Astrocyte of the spinal cord (primary cell): ENCODE data around the gene IL3RA.
"Not testable (repeated sequence)": the region's sequence is repeated elsewhere in the genome, so short reads cannot be mapped to it uniquely, and the experiment has no call there.

Experiments
- DNase-seq: peaks from one replicate; pipeline ENCODE4 v3.0.0; 2011; ENCODE audit warnings: low read depth, low spot score
- H3K4me3 ChIP-seq: 2 replicates; pipeline ENCODE4 v1.5.1; 2011; ENCODE audit warnings: low read depth, mild to moderate bottlenecking, low read length, moderate library complexity
- CTCF ChIP-seq: IDR thresholded peaks from 2 replicates; pipeline ENCODE4 v1.5.1; 2012; ENCODE audit warnings: low read depth, mild to moderate bottlenecking, low read length, inconsistent platforms
- in situ Hi-C: cut with HindIII; loops from 2 replicates; pipeline ENCODE4 v1.10.0; 2017; ENCODE audit warnings: low sequenced_read_pairs

Gene IL3RA

GRCh38 chrX:1330605-1331004, 6.0 kb upstream of the IL3RA start:
- H3K4me3 ChIP-seq, result no peak overlapping the region
- no peak for DNase-seq
- in situ Hi-C loops, result no loop called here
- no peak for TF ChIP-seq CTCF

GRCh38 chrX:1332433-1332832, 4.2 kb upstream of the IL3RA start:
- H3K4me3 ChIP-seq, in situ Hi-C loops, DNase-seq: not testable (repeated sequence)

GRCh38 chrX:1334854-1335253, 1.7 kb upstream of the IL3RA start:
- DNase-seq, result no peak
- no peak overlapping the region for H3K4me3 ChIP-seq
- in situ Hi-C loops, result no loop called here
- no peak for TF ChIP-seq CTCF

- no peak for TF ChIP-seq CTCF
- in situ Hi-C loops, result no loop called here
Measured at GRCh38 chrX:1336948-1337779, 579 bp downstream of the IL3RA start.

GRCh38 chrX:1341545-1342184, 5.1 kb downstream of the IL3RA start:
- no peak for TF ChIP-seq CTCF
- no peak for DNase-seq
- H3K4me3 ChIP-seq, result no peak overlapping the region
- in situ Hi-C loops, result no loop called here

More at GRCh38 chrX:1336948-1337779, 579 bp downstream of the IL3RA start:
- no peak for DNase-seq
- no peak overlapping the region for H3K4me3 ChIP-seq

- in situ Hi-C loops, H3K4me3 ChIP-seq, DNase-seq: not testable (repeated sequence)
Measured at GRCh38 chrX:1349606-1350005, 13.0 kb downstream of the IL3RA start.

GRCh38 chrX:1351981-1352714, 15.6 kb downstream of the IL3RA start:
- in situ Hi-C loops, result no loop called here
- no peak overlapping the region for H3K4me3 ChIP-seq
- no peak for TF ChIP-seq CTCF
- no peak for DNase-seq
